ENCODE measurements around the gene NOS1AP. TPM values are rescaled to one million over a fixed set of nuclear protein-coding genes. Genes with fewer than 3 reads are reported as not detected.

NOS1AP gene
- polyA plus RNA-seq, 3 donors: 0.12 TPM; not detected in 2

DNA sequence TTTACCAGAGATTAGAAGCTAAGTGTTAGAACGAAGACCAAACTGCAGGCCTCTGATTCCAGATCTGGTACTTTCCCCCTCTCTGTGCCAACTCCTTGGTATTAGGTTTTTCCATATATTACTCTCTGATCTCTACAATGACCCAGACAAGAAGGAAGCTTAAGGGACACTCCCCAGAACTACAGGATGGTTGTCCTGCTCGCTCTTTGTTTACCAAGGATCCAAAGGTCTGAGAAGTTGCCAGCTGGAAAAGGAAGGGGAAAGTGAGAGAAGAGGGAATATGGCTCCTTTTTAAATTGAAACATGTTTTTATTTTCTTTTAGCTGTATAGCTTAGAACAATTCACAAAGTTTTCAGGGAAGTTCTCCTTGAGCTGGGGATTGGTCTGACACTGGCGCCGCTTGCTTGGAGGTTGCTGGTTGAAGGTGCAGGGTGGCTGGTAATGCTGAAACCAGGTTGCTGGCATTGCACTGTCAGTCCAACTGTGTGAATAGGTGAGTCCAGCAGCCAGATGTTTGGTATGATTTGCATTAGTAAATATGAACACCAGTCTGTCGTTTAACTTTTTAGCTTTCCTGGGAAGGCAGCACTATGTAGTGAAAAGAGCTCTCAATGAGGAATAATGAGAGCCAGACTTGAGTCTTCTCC, 89.3 kb downstream of the NOS1AP start:
- peaks cover 0 to 3% of the 10 kb centered on the region in 2 donors for H3K27me3 ChIP-seq (ENCODE audit: control insufficient read depth in 2 of 2, insufficient read depth in 2 of 2, low read length in 2 of 2)
- no peaks in the 10 kb centered on the region for H3K4me1 ChIP-seq (ENCODE audit: control insufficient read depth in 1 of 2, insufficient read depth in 2 of 2, low read length in 2 of 2)
- intact Hi-C loops (cut with micrococcal nuclease): no loop called here
- no peak overlapping the region for H3K4me2 ChIP-seq (replicated peaks; ENCODE audit: extremely low read depth, low read length, poor library complexity, severe bottlenecking)
- no peaks in the 10 kb centered on the region for H4K20me1 ChIP-seq (ENCODE audit: insufficient read depth, low read length)
- no peak overlapping the region for H3K27ac ChIP-seq (ENCODE audit: low read depth in 1 of 2, low read length in 2 of 2)
- 96% methylated on average over 2 of the region's 5 CpGs for WGBS (ENCODE audit: insufficient coverage)
- Mint-ChIP-seq H3K4me3 (no peak overlapping the region), H3K27ac (no peak overlapping the region), H3K4me1 (no peaks in the 10 kb centered on the region), H3K9me3 (no peaks in the 10 kb centered on the region), H3K27me3 (ENCODE audit: low read depth in 3 of 3) (peaks cover 2 to 5% (median 3%) of the 10 kb centered on the region in 3 donors), H3K36me3 (no peaks in the 10 kb centered on the region)
- no peak for DNase-seq
- TF ChIP-seq, protein P1, sequence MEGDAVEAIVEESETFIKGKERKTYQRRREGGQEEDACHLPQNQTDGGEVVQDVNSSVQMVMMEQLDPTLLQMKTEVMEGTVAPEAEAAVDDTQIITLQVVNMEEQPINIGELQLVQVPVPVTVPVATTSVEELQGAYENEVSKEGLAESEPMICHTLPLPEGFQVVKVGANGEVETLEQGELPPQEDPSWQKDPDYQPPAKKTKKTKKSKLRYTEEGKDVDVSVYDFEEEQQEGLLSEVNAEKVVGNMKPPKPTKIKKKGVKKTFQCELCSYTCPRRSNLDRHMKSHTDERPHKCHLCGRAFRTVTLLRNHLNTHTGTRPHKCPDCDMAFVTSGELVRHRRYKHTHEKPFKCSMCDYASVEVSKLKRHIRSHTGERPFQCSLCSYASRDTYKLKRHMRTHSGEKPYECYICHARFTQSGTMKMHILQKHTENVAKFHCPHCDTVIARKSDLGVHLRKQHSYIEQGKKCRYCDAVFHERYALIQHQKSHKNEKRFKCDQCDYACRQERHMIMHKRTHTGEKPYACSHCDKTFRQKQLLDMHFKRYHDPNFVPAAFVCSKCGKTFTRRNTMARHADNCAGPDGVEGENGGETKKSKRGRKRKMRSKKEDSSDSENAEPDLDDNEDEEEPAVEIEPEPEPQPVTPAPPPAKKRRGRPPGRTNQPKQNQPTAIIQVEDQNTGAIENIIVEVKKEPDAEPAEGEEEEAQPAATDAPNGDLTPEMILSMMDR (IDR thresholded peaks at IDR 0.05): no peak
- H2AFZ ChIP-seq (ENCODE audit: insufficient read depth, low read depth, low read length, poor library complexity, severe bottlenecking): no peak overlapping the region
- no peak overlapping the region for H3K4me3 ChIP-seq (replicated peaks in 1 of 3; ENCODE audit: low read depth in 2 of 3, low read length in 3 of 3)
- no peaks in the 10 kb centered on the region for H3K9me3 ChIP-seq (replicated peaks in 1 of 2; ENCODE audit: control insufficient read depth in 1 of 2, insufficient read depth in 1 of 2, low read length in 2 of 2)
- no peak overlapping the region for H3K9ac ChIP-seq (ENCODE audit: insufficient read depth, low read length, poor library complexity, severe bottlenecking)
- no peaks in the 10 kb centered on the region for H3K79me2 ChIP-seq (ENCODE audit: insufficient read depth, low read length)
- H3K36me3 ChIP-seq (replicated peaks in 1 of 2; ENCODE audit: control insufficient read depth in 1 of 2, insufficient read depth in 2 of 2, low read length in 2 of 2): no peaks in the 10 kb centered on the region

DNA sequence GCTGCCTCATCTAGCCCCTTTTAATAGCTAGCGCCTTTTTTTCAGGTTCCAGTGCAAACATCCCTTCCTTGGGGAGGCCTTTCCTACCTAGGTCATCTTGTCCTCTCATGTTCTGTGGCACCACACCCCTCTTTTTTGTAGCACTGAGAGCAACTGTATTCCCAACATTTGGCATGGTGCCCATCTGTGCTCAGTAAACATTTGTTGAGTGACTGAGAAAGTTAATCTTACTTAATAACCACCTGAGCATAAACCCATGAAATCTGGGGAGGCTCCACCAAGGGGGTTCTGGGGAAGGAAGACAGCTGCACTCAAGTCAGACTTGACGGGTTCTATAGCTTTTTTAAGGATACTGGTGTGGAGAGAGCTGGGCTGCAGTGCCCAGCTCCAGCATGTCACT, 90.0 kb downstream of the NOS1AP start:
- Histone ChIP-seq H3K79me2 (ENCODE audit: insufficient read depth, low read length) (no peaks in the 10 kb centered on the region), H3K27ac (ENCODE audit: low read depth in 1 of 2, low read length in 2 of 2) (no peak overlapping the region), H3K36me3 (replicated peaks in 1 of 2; ENCODE audit: control insufficient read depth in 1 of 2, insufficient read depth in 2 of 2, low read length in 2 of 2) (no peaks in the 10 kb centered on the region), H3K4me2 (replicated peaks; ENCODE audit: extremely low read depth, low read length, poor library complexity, severe bottlenecking) (no peak overlapping the region), H3K27me3 (ENCODE audit: control insufficient read depth in 2 of 2, insufficient read depth in 2 of 2, low read length in 2 of 2) (peaks cover 0 to 3% of the 10 kb centered on the region in 2 donors), H3K9ac (ENCODE audit: insufficient read depth, low read length, poor library complexity, severe bottlenecking) (no peak overlapping the region), H2AFZ (ENCODE audit: insufficient read depth, low read depth, low read length, poor library complexity, severe bottlenecking) (no peak overlapping the region), H3K9me3 (replicated peaks in 1 of 2; ENCODE audit: control insufficient read depth in 1 of 2, insufficient read depth in 1 of 2, low read length in 2 of 2) (no peaks in the 10 kb centered on the region), H3K4me3 (replicated peaks in 1 of 3; ENCODE audit: low read depth in 2 of 3, low read length in 3 of 3) (no peak overlapping the region), H3K4me1 (ENCODE audit: control insufficient read depth in 1 of 2, insufficient read depth in 2 of 2, low read length in 2 of 2) (no peaks in the 10 kb centered on the region), H4K20me1 (ENCODE audit: insufficient read depth, low read length) (no peaks in the 10 kb centered on the region)
- 89% methylated on average over 2 of the region's 2 CpGs for WGBS (ENCODE audit: insufficient coverage)
- no peaks in the 10 kb centered on the region for H3K4me1 Mint-ChIP-seq
- no peaks in the 10 kb centered on the region for H3K9me3 Mint-ChIP-seq
- peaks cover 2 to 5% (median 3%) of the 10 kb centered on the region in 3 donors for H3K27me3 Mint-ChIP-seq (ENCODE audit: low read depth in 3 of 3)
- intact Hi-C loops (cut with micrococcal nuclease): no loop called here
- no peaks in the 10 kb centered on the region for H3K36me3 Mint-ChIP-seq
- no peak overlapping the region for H3K27ac Mint-ChIP-seq
- TF ChIP-seq, protein P1 (IDR thresholded peaks at IDR 0.05): no peak
- DNase-seq: no peak
- H3K4me3 Mint-ChIP-seq: no peak overlapping the region
